Medulla oblongata (tissue), 1 donor: ENCODE results near the gene SURF6.
"Not testable (repeated sequence)": the region's sequence is repeated elsewhere in the genome, so short reads cannot be mapped to it uniquely, and the experiment has no call there.

Source experiments
- DNase-seq: peaks from one replicate; pipeline ENCODE4 v3.0.0-alpha.2; 2015; ENCODE audit errors: extremely low spot score

The SURF6 gene

DNA sequence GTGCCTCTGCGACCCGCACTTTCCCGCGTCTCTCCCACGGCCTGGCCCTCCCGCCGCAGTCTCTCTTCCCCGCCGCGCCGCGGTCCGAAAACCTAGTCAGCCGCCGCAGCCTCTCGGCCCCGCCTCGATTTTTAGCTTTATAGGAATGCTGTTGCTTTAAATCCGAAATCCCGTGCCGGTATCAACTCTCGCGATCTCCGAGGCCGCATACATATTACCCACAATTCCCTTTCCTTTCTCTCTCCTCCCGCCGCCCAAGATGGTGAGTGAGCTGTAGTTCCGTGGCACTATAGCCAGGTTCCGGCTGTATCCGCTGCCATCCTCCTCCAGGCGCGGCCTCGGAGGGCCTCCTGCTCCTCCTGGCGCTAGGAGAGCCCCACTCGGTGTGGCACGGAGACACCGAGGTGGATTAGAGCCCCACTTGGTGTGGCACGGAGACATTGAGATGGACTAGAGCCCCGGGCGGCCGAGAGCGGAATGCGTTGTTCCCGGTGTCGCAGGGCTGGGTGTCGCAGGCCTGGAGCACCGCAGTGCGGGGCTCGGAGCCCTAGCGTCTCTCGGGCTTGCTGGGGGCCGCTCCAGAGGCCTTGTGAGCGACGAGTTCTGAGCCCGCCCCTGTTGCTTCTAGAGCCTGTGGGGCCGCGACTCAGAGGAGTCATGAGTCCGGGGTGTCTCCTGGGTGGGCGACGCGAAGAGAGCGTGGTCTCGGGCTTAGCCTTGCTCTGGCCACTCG is 12.2 kb upstream of the SURF6 start, which contains the start of the genes MED22 and RPL7A:
Gene MED22, minus strand, starts transcription at position 147 of the 733 bp plus-strand sequence. CDS start 1,469 bp downstream, outside the sequence.
Gene RPL7A, plus strand, starts transcription at position 234 of the 733 bp plus-strand sequence. Its CDS starts 26 bp downstream, at position 260.
- peak; percentile 96 for DNase-seq

DNA sequence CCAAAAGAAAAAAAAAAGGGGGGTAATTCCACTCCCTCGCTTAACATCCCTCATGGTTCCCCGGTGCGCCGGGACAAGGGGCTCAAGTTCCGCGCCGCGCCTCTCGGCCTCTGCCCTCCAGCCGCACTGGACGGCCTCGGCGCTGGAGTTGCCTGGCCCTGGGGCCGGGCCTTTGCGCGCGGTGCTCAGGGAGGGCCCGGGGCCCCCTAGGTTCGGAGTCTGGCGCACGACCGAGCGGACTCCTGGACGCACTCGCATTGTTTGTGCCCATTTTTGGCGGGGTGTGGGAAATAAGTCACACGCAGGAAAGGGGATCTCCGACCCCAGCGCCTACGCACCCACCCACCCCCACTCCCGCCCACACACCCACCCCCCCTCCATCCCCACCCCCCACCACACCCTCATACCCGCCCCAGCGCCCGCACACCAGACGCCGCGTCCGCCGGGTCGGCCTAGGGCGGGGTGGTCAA is 11.6 kb upstream of the SURF6 start:
- peak; percentile 34 for DNase-seq

DNA sequence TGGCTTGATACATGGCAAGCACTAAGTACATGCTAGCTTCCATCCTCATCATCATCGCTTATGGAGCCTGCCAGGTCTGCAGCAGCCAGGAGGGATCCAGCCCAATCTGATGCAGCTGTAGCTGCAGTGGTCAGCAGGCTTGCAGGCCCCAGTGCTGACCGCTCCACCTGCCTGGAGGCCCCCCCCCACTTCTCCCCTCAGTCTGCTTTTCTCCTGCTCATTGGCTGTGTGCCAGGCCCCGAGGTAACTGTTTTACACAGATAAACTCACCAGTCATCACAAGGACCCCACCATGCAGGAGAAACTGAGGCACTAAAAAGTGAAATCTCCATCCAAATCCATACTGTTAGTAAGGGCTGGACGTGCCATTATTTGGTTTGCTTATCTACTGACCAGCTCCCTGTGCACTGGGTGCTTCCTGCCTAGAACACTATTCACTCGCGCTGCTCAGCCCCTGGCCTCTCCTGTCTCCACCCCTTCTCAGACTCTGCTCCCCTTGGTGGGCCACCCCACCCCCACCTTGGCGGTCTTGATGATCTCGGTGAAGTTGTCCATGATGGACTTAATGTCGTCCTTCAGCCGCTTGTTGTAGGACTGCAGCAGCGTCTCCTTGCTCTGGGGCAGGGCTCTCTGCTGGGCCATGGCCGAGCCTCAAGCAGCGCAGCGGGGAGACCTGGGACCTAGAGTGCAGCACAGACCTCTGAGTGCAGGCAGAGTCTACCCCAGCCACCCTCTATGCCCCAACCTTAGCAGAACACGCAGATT is 10.2 kb upstream of the SURF6 start:
- DNase-seq, result no peak

- no peak for DNase-seq
Observed at GRCh38 chr9:133345596-133345995, 9.6 kb upstream of the SURF6 start.

- no peak for DNase-seq
Observed at GRCh38 chr9:133344979-133345378, 9.0 kb upstream of the SURF6 start.

DNA sequence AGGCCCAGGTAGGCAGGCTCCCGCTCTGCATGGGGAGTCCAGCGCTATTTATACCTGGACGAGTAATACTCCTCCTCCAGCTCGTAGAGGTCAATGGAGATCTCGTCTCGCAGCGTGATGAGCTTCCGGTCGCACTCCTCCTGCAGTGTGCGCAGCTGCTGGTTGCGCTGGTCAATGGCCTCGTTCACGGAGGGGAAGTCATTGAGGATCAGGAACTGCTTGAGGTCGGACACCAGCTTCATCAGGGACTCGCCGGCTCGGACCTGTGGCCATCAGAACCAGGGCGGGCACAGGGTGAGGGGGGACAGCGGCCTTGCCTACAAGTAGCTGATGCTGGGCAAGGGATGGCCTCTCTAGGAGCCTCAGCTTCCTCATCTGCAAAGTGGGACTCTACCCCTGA is 8.1 kb upstream of the SURF6 start:
- no peak for DNase-seq

DNA sequence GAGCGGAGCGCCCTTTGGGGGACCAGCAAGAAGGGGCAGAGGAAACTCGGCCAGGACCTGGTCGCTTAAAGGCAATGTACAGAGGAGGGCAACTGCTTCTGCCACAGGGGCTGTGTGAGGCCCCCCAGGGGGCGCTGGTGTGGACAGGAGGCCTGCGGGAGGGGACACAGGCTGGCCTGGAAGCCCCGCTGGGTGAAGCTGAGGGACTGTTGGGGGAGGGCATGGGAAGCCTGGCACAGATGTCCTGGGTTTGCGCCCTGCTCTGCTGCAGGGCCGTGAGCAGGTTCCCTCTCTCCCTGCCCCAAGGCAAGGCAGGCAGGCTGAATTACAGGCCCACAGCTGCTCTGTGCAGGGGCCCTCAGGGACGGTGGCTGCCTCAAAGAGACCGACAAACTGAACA is 6.6 kb upstream of the SURF6 start:
- DNase-seq, result no peak

GRCh38 chr9:133342069-133342406 is 6.0 kb upstream of the SURF6 start:
- DNase-seq, result no peak

GRCh38 chr9:133341369-133342068 is 5.5 kb upstream of the SURF6 start:
- peak; percentile 47 for DNase-seq

- no peak for DNase-seq
Observed at GRCh38 chr9:133340916-133341315, 4.9 kb upstream of the SURF6 start.

- no peak for DNase-seq
Observed at GRCh38 chr9:133340256-133340655, 4.3 kb upstream of the SURF6 start.

DNA sequence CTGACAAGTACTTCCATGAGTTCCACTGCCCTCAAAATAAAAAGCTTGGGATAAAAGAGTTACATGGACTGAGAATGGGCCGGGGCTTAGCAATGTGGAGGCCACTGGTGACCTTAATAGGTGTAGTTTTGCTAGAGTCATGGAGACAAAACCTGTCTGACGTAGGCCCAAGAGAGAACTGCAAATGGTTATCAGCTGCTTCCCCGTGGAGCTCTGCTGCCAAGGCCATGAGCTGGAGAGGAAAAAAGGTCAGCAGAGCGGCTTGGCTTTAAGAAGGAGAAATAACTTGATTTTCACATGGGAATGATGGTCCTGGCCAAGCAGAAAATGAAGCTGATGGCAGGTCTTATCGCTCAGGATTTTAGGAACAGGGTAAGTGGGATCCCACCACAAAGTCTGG is 3.7 kb upstream of the SURF6 start:
- no peak for DNase-seq

DNA sequence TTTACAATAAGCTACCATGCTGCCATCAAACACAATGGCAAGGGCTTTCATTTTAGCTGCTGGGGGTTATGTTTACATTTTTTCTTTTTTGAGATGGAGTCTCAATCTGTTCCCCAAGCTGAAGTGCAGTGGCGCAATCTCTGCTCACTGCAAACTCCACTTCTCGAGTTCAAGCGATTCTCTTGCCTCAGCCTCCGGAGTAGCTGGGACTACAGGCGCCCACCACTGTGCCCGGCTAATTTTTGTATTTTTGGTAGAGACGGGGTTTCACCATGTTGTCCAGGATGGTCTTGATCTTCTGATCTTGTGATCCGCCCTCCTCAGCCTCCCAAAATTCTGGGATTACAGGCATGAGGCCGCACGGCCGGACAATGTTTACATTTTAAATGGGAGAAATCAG is 1.1 kb downstream of the SURF6 start:
- not testable (repeated sequence) for DNase-seq

DNA sequence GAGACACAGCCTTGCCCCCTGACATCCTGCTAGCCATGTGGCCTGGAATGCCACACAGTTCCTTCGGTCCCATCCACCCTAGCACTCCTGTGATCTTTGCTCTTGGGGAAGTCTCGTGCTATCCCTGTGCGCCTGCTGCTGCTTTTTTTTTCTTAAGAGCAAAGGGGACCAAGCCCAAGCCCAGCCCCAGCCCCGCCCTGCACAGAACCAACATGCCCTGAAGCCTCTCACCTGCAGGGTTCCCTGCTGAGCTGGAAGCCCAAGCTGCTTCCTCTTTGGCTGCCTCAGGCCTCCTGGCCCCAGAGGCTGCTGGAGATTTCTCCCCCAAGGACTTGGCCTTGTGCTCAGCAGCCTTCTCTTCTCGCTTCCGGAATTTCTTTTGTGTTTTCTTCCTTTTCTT is 1.8 kb downstream of the SURF6 start:
- no peak for DNase-seq

DNA sequence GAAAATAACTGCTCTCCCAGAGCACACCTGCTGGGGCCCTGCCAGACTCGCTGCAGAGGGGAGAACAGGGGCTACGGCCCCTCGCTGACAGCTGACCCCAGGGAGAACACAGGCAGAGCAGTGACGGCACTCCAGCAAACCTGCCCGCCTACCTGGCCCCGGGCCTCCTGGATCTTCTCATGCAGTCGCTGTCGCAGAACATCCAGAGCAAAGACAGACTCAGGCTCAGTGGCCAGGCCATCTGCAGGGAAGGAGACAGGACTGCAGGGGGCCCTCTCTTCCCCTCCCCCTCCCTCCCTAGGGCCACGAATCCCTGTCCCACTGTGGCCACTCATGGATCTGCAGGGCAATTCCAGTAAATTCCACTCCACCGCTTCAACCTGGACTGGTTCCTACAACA is 2.4 kb downstream of the SURF6 start:
- DNase-seq, result no peak

GRCh38 chr9:133333011-133333410 is 3.0 kb downstream of the SURF6 start:
- DNase-seq, result no peak

DNA sequence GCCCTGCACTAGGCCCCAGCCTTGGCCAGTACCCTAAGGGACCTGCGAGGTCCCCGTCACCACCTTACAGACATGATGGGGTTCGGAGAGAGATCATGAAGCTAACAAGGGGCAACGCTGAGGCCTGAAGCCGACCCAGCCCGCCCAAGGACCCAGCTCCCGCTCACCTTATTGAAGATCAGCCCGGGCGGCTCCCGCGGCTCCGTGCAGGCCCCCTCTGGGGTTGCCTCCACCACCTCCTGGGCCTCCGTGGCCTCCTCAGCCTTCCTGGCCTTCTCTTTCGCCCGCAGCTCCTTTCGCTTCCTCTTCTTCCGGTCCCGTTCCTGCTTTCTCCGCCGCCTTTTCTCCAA is 3.6 kb downstream of the SURF6 start:
- DNase-seq, result no peak

GRCh38 chr9:133331641-133332380 is 4.2 kb downstream of the SURF6 start:
- DNase-seq, result no peak

- no peak for DNase-seq
Observed at GRCh38 chr9:133331221-133331620, 4.8 kb downstream of the SURF6 start.

DNA sequence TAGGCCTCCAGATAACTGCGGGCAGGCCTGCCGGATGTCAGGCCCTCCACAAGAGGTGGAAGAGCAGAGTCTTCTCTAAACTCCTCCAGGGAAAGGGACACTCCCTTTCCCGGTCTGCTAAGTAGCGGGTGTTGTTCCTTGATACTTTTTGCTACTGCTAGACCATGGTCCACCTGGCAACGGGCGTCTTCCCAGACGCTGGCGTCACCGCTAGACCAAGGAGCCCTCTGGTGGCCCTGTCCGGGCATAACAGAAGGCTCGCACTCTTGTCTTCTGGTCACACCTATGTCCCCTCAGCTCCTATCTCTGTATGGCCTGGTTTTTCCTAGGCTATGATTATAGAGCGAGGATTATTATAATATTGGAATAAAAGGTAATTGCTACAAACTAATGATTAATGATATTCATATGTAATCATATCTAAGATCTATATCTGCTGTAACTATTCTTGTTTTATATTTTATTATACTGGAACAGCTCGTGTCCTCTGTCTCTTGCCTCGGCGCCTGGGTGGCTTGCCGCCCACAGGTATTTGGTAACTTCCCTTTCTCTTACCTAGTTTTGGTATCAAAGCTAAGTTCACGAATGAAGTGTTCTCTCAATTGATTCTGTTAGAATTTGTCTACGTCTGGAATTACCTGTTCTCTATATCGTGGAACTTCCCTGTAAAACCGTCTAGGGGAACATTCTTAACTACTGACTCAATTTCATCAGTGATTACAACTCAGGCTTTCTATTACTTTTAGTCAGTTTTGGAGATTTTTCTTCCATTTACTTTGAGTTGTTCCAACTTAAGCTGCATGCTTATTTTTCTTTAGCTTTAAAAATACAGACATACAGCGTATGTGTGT is 6.5 kb downstream of the SURF6 start:
- not testable (repeated sequence) for DNase-seq
